Activated naive CD4-positive, alpha-beta T cell treated with anti-CD3 and anti-CD28 coated beads, Interleukin-2, amount 50 U/mL, for 24 hours (primary cell): ENCODE measurements around the gene RARRES1.

ENCODE experiments used
- H3K27ac Mint-ChIP-seq: one replicate; pipeline ENCODE4 v1.8.0; 2021; ENCODE audit warnings: mild to moderate bottlenecking, mixed read lengths
- H3K27me3 Mint-ChIP-seq: one replicate; pipeline ENCODE4 v1.8.0; 2021; ENCODE audit warnings: mixed read lengths
- H3K36me3 Mint-ChIP-seq: one replicate; pipeline ENCODE4 v1.8.0; 2021; ENCODE audit warnings: mixed read lengths
- H3K4me1 Mint-ChIP-seq: one replicate; pipeline ENCODE4 v1.8.0; 2021; ENCODE audit warnings: mixed read lengths
- H3K4me3 Mint-ChIP-seq: one replicate; pipeline ENCODE4 v1.8.0; 2021; ENCODE audit warnings: mild to moderate bottlenecking, mixed read lengths
- H3K9me3 Mint-ChIP-seq: one replicate; pipeline ENCODE4 v1.8.0; 2021; ENCODE audit warnings: mixed read lengths

RARRES1 gene

GRCh38 chr3:158731938-158732855 lies at the start of gene RARRES1:
Gene RARRES1, minus strand, starts transcription at chr3:158732457. Its CDS starts 42 bp downstream, at chr3:158732415.
- Mint-ChIP-seq H3K27me3 (peaks cover 6% of the 10 kb centered on the region), H3K4me3 (peak within 1 kb of the TSS; percentile 61), H3K4me1 (peaks cover 12% of the 10 kb centered on the region), H3K36me3 (no peaks in the 10 kb centered on the region), H3K27ac (no peak within 1 kb of the TSS), H3K9me3 (no peaks in the 10 kb centered on the region)

- Mint-ChIP-seq H3K27me3 (no peaks in the 10 kb centered on the region), H3K36me3 (peaks cover 2% of the 10 kb centered on the region), H3K27ac (no peak overlapping the region), H3K4me1 (no peaks in the 10 kb centered on the region), H3K9me3 (no peaks in the 10 kb centered on the region), H3K4me3 (no peak overlapping the region)
These were observed 49.6 kb upstream of the RARRES1 start for GRCh38 chr3:158781849-158782248.

GRCh38 chr3:158781191-158781590 lies 48.9 kb upstream of the RARRES1 start:
- H3K27me3 Mint-ChIP-seq: no peaks in the 10 kb centered on the region
- peaks cover 2% of the 10 kb centered on the region for H3K36me3 Mint-ChIP-seq
- H3K9me3 Mint-ChIP-seq: no peaks in the 10 kb centered on the region
- no peaks in the 10 kb centered on the region for H3K4me1 Mint-ChIP-seq
- H3K4me3 Mint-ChIP-seq: no peak overlapping the region
- H3K27ac Mint-ChIP-seq: no peak overlapping the region

- H3K4me3 Mint-ChIP-seq: no peak overlapping the region
- peaks cover 2% of the 10 kb centered on the region for H3K36me3 Mint-ChIP-seq
- no peaks in the 10 kb centered on the region for H3K9me3 Mint-ChIP-seq
- H3K4me1 Mint-ChIP-seq: no peaks in the 10 kb centered on the region
- H3K27me3 Mint-ChIP-seq: no peaks in the 10 kb centered on the region
- no peak overlapping the region for H3K27ac Mint-ChIP-seq
These were observed 48.5 kb upstream of the RARRES1 start for GRCh38 chr3:158780766-158781165.

- Mint-ChIP-seq H3K9me3 (no peaks in the 10 kb centered on the region), H3K4me1 (peaks cover 4% of the 10 kb centered on the region), H3K27me3 (no peaks in the 10 kb centered on the region), H3K36me3 (peaks cover 3% of the 10 kb centered on the region), H3K4me3 (no peak overlapping the region), H3K27ac (no peak overlapping the region)
These were observed 45.1 kb upstream of the RARRES1 start for GRCh38 chr3:158777161-158777873.

- Mint-ChIP-seq H3K4me1 (peaks cover 4% of the 10 kb centered on the region), H3K4me3 (no peak overlapping the region), H3K9me3 (no peaks in the 10 kb centered on the region), H3K27me3 (no peaks in the 10 kb centered on the region), H3K36me3 (peaks cover 1% of the 10 kb centered on the region), H3K27ac (no peak overlapping the region)
These were observed 44.3 kb upstream of the RARRES1 start for GRCh38 chr3:158776531-158776930.

GRCh38 chr3:158775426-158776410 lies 43.5 kb upstream of the RARRES1 start:
- H3K27me3 Mint-ChIP-seq: no peaks in the 10 kb centered on the region
- no peak overlapping the region for H3K4me3 Mint-ChIP-seq
- peaks cover 1% of the 10 kb centered on the region for H3K36me3 Mint-ChIP-seq
- H3K9me3 Mint-ChIP-seq: no peaks in the 10 kb centered on the region
- H3K4me1 Mint-ChIP-seq: peaks cover 4% of the 10 kb centered on the region
- H3K27ac Mint-ChIP-seq: no peak overlapping the region

- Mint-ChIP-seq H3K27me3 (no peaks in the 10 kb centered on the region), H3K36me3 (peaks cover 1% of the 10 kb centered on the region), H3K4me1 (peaks cover 4% of the 10 kb centered on the region), H3K27ac (no peak overlapping the region), H3K9me3 (no peaks in the 10 kb centered on the region), H3K4me3 (no peak overlapping the region)
These were observed 42.7 kb upstream of the RARRES1 start for GRCh38 chr3:158774965-158775364.

GRCh38 chr3:158773845-158774830 lies 41.9 kb upstream of the RARRES1 start:
- Mint-ChIP-seq H3K4me1 (peaks cover 4% of the 10 kb centered on the region), H3K27ac (no peak overlapping the region), H3K27me3 (no peaks in the 10 kb centered on the region), H3K9me3 (no peaks in the 10 kb centered on the region), H3K36me3 (peaks cover 1% of the 10 kb centered on the region), H3K4me3 (no peak overlapping the region)

- Mint-ChIP-seq H3K36me3 (peaks cover 1% of the 10 kb centered on the region), H3K27me3 (no peaks in the 10 kb centered on the region), H3K4me3 (no peak overlapping the region), H3K27ac (no peak overlapping the region), H3K9me3 (no peaks in the 10 kb centered on the region), H3K4me1 (peaks cover 4% of the 10 kb centered on the region)
These were observed 40.9 kb upstream of the RARRES1 start for GRCh38 chr3:158773166-158773565.

- no peak overlapping the region for H3K4me3 Mint-ChIP-seq
- H3K4me1 Mint-ChIP-seq: peaks cover 4% of the 10 kb centered on the region
- peaks cover 1% of the 10 kb centered on the region for H3K36me3 Mint-ChIP-seq
- no peaks in the 10 kb centered on the region for H3K9me3 Mint-ChIP-seq
- no peak overlapping the region for H3K27ac Mint-ChIP-seq
- no peaks in the 10 kb centered on the region for H3K27me3 Mint-ChIP-seq
These were observed 39.7 kb upstream of the RARRES1 start for GRCh38 chr3:158771982-158772381.

- Mint-ChIP-seq H3K4me1 (peaks cover 4% of the 10 kb centered on the region), H3K27ac (no peak overlapping the region), H3K9me3 (no peaks in the 10 kb centered on the region), H3K36me3 (peaks cover 1% of the 10 kb centered on the region), H3K27me3 (no peaks in the 10 kb centered on the region), H3K4me3 (no peak overlapping the region)
These were observed 39.3 kb upstream of the RARRES1 start for GRCh38 chr3:158771577-158771976.

- Mint-ChIP-seq H3K9me3 (no peaks in the 10 kb centered on the region), H3K27me3 (no peaks in the 10 kb centered on the region), H3K4me3 (no peak overlapping the region), H3K4me1 (peaks cover 4% of the 10 kb centered on the region), H3K27ac (no peak overlapping the region), H3K36me3 (peaks cover 1% of the 10 kb centered on the region)
These were observed 38.6 kb upstream of the RARRES1 start for GRCh38 chr3:158770741-158771350.
